Globus pallidus (tissue), 1 donor: Measurements from ENCODE around the gene HOMER2.

Experiments
- DNase-seq: peaks from one replicate; pipeline ENCODE4 v3.0.0-alpha.2; 2015; ENCODE audit warnings: low spot score

HOMER2 gene

GRCh38 chr15:82928711-82929110 lies 23.8 kb downstream of the HOMER2 start:
- DNase-seq = no peak

GRCh38 chr15:82923744-82924143 lies 28.8 kb downstream of the HOMER2 start:
- no peak for DNase-seq

GRCh38 chr15:82922737-82923136 lies 29.8 kb downstream of the HOMER2 start:
- DNase-seq = no peak

DNA sequence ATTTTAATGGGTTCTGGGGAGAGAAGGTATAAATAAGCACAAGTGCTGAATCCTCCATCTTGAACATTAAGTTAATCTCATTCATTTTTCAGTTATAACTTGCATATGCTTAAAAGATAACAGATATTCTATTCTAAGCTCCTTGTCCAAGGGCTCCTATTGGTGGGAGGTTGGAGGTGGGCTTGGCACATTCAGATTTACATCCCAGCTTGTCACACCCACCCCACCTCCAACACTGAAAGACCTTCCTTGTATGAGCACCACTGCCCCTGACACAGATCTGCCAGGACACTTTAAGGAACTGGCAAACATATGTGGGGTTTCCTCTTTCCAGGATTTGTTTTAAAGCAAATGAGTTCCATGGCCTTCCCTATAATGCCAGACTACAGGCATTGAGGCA lies 30.6 kb downstream of the HOMER2 start:
- no peak for DNase-seq

- DNase-seq = no peak
These were observed 31.3 kb downstream of the HOMER2 start for GRCh38 chr15:82921242-82921641.

DNA sequence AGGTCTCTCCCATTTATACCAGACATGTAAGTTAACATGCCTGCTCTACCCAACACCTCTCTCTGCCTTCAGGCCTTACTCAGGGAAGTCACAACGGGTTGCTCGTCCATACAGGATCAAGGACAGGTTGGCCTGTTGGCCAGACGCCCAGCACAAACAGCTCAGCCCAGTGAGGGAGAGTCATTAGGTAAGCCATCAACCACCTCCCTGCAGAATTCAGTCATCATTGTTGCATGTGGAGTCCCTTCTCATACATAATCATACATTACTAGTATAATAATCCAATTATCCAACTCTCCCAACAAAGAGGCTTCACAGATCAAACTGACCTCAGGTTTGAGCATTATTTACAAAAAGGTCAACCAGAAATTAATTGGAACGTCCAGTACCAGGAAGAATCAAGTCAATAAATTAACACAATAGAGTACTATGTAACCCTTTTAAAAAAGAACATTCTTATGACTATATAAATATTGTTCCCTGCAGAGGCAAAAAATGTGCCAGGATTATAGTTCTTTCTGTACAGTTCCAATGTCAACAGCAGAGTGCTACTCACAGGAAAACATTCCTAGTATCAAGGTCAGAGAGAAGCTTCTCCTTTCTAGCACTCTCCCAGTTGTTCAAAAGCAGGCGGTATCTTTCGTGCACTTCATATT lies 33.2 kb downstream of the HOMER2 start:
- no peak for DNase-seq

DNA sequence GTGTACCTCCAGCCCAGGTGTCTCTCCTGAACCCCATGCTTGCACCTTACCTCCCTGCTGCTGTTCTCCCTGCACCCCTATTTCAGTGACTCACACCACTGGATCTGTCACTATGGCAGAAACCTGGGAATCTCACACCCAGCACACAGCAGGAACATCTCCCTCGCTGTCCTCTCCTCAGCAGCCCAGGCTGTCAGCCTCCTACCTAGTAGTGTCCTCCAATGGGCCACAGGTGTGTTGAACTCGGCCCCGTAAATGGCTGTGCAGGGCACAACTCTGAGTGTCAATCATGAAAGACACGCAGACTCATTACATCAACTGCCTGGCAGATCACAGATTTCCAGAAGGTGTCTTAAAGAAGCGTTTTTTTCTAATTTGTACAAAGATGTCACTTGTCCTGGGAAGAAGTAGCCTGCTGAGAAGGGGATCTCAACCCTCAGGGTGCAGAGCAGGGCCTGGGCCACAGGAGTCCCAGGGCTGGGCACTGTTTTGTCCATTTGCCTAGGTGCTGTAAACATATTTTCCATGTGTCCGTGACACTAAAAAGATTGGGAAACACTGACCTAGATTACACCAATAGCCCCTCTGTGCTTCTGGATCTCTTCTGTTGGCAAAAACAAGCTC lies 33.8 kb downstream of the HOMER2 start:
- no peak for DNase-seq

DNA sequence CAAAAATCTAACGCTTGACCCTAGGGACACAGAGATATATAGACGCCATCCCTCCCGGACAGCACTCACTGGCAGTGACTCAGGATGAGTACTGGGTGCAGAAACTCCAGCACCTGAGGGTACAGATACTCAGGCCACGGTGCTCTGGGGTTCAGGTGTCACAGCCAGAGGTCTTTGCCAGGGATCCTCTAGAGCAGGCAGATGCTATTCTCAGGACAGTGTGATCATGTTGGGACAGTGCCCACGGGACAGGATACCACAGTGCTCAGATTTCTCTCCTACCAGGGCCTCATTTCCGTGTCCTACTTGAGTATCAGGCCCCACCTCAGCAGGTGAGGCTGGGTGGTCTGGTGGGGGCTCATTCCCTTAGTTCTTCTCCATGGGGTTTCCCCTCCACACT lies 34.4 kb downstream of the HOMER2 start:
- DNase-seq = no peak

- DNase-seq = no peak
These were observed 35.3 kb downstream of the HOMER2 start for GRCh38 chr15:82917249-82917648.

DNA sequence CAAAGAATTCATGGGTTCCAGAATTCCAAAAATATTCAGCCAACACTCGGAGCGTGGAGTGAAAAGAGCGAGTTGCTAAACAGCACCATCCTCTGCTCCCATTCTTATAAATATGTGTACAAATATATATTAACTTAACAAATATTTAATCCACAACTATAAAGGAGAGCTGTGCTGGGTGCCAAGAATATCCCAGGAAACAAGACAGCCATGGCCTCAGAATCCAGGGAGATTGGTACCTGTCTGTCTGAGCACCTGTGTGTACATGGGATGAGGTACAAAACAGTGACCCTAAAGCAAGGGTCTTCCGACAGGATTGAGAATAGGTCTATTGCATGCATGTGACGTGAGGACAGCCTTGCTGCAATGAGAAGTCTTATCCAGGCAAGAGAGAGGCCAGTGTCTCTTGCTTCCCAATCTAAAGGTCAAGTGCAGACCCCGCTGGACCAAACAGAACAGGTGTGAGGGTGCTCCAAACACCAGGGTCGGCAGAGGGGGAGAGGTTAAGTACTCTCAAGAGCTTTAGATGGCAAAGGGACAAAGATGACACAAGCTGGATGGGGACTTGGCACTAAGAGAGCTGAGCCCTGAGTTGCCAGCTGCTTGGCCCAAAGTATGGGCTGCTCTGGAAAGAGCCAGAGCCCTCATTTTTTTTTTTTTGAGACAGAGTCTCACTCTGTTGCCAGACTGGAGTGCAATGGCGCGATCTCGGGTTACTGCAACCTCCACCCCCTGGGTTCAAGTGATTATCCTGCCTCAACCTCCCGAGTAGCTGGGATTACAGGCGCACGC lies 36.2 kb downstream of the HOMER2 start:
- peak; percentile 16 for DNase-seq

DNA sequence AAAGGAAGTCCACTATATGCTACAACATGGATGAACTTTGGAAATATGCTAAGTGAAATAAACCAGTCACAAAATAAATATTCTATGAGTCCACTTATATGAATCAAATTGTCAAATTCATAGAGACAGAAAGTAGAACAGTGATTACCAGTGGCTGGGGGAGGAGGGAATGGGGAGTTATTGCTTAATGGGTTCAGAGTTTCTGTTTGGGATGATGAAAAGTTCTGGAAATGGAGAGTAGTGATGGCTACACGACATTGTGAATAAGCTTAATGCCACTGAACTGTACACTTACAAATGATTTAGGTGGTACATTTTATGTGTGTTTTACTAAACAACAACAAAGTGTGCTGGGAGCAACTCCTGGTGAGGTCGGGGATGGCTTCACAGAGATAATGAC lies 38.1 kb downstream of the HOMER2 start:
- DNase-seq = no peak

DNA sequence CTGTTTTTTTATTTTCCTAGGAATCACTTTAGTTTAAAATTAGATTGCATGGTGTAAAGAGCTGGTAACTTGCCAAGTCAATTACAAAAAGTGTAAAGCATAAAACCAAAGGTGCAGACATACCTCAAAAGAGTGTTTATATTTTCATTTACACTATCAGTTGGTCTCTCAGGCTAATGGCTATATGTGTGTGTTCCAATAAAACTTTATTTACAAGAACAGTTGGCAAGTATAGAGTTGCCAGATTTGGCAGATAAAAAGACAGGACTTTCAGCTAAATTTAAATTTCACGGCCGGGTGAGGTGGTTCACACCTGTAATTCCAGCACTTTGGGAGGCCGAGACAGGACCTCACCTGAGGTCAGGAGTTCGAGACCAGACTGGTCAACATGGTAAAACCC lies 41.1 kb downstream of the HOMER2 start:
- DNase-seq = no peak

DNA sequence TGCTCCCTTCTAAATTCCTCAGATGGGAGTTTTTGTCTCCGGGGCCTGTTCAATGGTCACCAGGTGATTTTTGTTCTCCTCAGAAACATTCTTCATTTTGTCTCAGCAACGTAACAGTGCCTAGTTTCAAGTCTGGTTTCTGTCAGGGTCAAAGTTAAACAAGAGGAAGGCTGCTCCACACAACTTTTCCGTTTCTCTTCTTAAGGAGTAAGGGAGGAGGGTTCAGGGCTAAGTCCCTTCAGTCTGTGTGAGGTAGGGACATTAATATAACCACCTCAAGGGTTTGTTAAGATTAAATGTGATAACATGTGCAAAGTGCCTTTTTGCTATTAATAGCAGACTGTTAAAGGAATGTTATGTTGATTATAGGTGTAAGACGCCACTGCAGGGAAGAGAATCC lies 41.8 kb downstream of the HOMER2 start:
- no peak for DNase-seq

DNA sequence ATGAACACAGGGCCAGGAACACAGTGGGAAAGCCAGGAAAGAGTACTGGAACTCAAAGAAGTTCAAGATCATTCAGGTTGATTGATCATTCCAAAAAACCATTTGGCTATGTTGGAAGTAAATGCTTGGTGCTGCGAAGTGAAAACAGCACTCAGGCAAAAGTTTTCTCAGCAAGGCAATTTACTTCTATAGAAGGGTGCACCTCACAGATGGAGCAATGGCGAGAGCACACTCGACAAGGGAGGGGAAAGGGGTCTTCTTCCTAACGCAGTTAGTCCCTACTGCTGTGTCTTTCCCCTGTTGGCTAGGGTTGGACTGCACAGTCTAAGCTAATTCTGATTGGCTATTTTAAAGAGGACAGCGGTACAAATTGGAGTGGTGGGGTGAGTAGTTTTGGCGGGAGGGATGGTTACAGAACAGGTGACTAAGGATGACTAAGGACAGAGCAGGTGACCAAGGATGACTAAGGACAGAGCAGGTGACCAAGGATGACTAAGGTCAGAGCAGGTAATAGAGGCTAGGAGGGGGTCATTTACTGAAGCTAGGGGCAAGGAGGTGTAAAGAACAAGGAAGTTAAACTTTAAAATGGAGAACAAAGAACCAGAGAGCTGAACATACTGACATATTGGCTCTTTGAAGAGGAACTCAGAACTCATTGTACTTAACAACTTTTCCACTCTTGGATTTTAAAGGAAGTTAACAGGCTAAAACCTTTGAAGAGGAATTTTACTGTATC lies 43.3 kb downstream of the HOMER2 start:
- no peak for DNase-seq

DNA sequence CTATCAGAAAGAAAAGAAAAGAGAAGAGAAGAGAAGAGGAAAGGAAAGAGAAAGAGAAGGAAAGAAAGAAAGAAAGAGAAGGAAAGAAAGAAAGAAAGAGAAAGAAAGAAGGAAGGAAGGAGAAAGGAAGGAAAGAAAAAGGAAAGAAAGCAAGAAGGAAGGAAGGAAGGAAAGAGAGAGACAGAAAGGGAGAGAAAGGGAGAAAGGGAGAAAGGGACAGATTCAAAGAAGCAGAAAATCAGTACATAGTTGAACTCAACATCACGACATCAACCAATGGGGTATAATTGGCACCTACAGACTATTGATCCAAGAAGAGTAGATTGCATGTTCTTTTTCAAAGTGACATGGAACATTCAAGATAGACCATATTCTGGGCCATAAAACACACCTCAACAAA lies 45.2 kb downstream of the HOMER2 start:
- DNase-seq = no peak

GRCh38 chr15:82904574-82904973 lies 47.9 kb downstream of the HOMER2 start:
- DNase-seq = no peak

- no peak for DNase-seq
These were observed 49.0 kb downstream of the HOMER2 start for GRCh38 chr15:82903511-82903910.

GRCh38 chr15:82901114-82901805 lies 51.3 kb downstream of the HOMER2 start:
- DNase-seq = no peak

DNA sequence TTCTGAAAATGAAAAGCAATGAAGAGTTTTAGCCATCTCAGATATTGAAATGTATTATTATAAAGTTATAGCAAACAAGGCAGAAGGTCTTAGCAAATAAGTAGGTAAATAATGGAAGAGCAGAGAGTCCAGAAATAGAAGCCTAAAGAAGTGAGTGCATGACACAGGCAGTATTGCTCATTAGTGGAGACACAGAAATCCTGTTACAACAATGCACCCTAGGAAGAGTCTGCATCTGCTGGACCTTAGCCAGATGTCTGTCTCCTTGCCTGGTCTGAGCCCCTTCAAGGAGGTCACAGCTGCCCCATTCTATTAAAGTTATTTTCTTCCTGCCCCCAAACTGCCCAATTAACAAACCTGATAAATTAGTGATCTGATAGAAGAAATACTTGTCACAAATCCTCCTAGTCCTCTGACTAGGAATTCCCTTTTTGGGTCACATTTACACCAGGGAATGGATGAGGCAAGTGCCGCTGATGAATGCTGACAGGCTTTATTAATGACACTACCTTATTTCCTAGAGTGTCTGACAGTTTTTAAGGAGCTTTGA lies 51.9 kb downstream of the HOMER2 start:
- no peak for DNase-seq

GRCh38 chr15:82898961-82899360 lies 53.6 kb downstream of the HOMER2 start:
- DNase-seq = no peak

- no peak for DNase-seq
These were observed 56.5 kb downstream of the HOMER2 start for GRCh38 chr15:82895983-82896382.
